ENCODE data around the gene SH2D1A. TPM values are rescaled to one million over a fixed set of nuclear protein-coding genes. Genes with fewer than 3 reads are reported as not detected.

The SH2D1A gene
- total RNA-seq, 4 donors from 2014 or later: 1.7 to 8.6 (median 5.5) TPM

- intact Hi-C loops (cut with DNase I): no loop called here
- no peak overlapping the region for H3K4me3 ChIP-seq
- H3K4me1 ChIP-seq: no peaks in the 10 kb centered on the region
- no peaks in the 10 kb centered on the region for H3K36me3 ChIP-seq
- TF ChIP-seq POLR2AphosphoS5 (IDR thresholded peaks at IDR 0.05) (no peak), EP300 (IDR thresholded peaks at IDR 0.05) (no peak), CTCF (IDR thresholded peaks at IDR 0.05) (no peak), POLR2A (IDR thresholded peaks at IDR 0.05; ENCODE audit: low read depth) (no peak)
- no peak for DNase-seq (ENCODE audit: extremely low spot score)
- no peak overlapping the region for H3K27ac ChIP-seq (replicated peaks in 1 of 4)
- H3K27me3 ChIP-seq: no peaks in the 10 kb centered on the region
- no peaks in the 10 kb centered on the region for H3K9me3 ChIP-seq
- WGBS: 81% methylated on average over 5 of the region's 5 CpGs
Measured at GRCh38 chrX:124415115-124415800, 68.9 kb downstream of the SH2D1A start.

- no peaks in the 10 kb centered on the region for H3K36me3 ChIP-seq
- WGBS: 78% methylated on average over 15 of the region's 15 CpGs
Measured at GRCh38 chrX:124421898-124422655, 75.7 kb downstream of the SH2D1A start.

More at GRCh38 chrX:124421898-124422655, 75.7 kb downstream of the SH2D1A start:
- TF ChIP-seq EP300 (IDR thresholded peaks at IDR 0.05) (no peak), POLR2AphosphoS5 (IDR thresholded peaks at IDR 0.05) (no peak), CTCF (IDR thresholded peaks at IDR 0.05) (no peak), POLR2A (IDR thresholded peaks at IDR 0.05; ENCODE audit: low read depth) (no peak)
- no peak overlapping the region for H3K27ac ChIP-seq (replicated peaks in 1 of 4)
- intact Hi-C loops (cut with DNase I): no loop called here
- no peaks in the 10 kb centered on the region for H3K4me1 ChIP-seq
- DNase-seq (ENCODE audit: extremely low spot score): no peak
- H3K4me3 ChIP-seq: no peak overlapping the region
- H3K27me3 ChIP-seq: no peaks in the 10 kb centered on the region
- H3K9me3 ChIP-seq: no peaks in the 10 kb centered on the region

Small RNAs within 50 kb of the gene (small RNA-seq; reads per million reads assigned to genes)
- gene AL022718.1: 0 reads per million in 3 donors

Other genes with a start within 250 kb of the SH2D1A start
- under 1 TPM; 0.17 to 0.66 (median 0.37) TPM for gene TEX13D, start 13.9 kb upstream of the SH2D1A start, total RNA-seq

All from esophagus muscularis mucosa (tissue), 4 donors.